Esophagus (tissue), 2 donors: ENCODE measurements around the gene PBXIP1. TPM values are rescaled to one million over a fixed set of nuclear protein-coding genes. Genes with fewer than 3 reads are reported as not detected.
"Not testable (repeated sequence)": the region's sequence is repeated elsewhere in the genome, so short reads cannot be mapped to it uniquely, and the experiment has no call there.

ENCODE experiments used
- H3K27ac ChIP-seq, 2 donors: one replicate each; pipeline ENCODE4 v1.5.1; 2013; ENCODE audit warnings: low read depth in 2 of 2, mild to moderate bottlenecking in 2 of 2, inconsistent platforms in 1 of 2, low read length in 1 of 2, moderate library complexity in 1 of 2
- H3K27me3 ChIP-seq, 2 donors: one replicate each; pipeline ENCODE4 v1.6.1; 2013; ENCODE audit warnings: low read length in 2 of 2, control low read depth in 1 of 2, mild to moderate bottlenecking in 1 of 2; ENCODE audit not compliant: insufficient read depth in 2 of 2, control insufficient read depth in 1 of 2
- H3K36me3 ChIP-seq, 2 donors: one replicate each; pipeline ENCODE4 v1.6.1; 2013; ENCODE audit warnings: low read length in 1 of 2; ENCODE audit not compliant: control insufficient read depth in 2 of 2, insufficient read depth in 2 of 2
- H3K4me1 ChIP-seq, 2 donors: one replicate each; pipeline ENCODE4 v1.6.1; 2013; ENCODE audit warnings: low read length in 1 of 2; ENCODE audit not compliant: control insufficient read depth in 2 of 2, insufficient read depth in 2 of 2
- H3K4me3 ChIP-seq, 2 donors: one replicate each; pipeline ENCODE4 v1.5.1; 2013; ENCODE audit warnings: low read length in 2 of 2, mild to moderate bottlenecking in 2 of 2, low read depth in 1 of 2, moderate library complexity in 1 of 2
- H3K9me3 ChIP-seq, 2 donors: one replicate each; pipeline ENCODE4 v1.6.1; 2013; ENCODE audit warnings: mild to moderate bottlenecking in 2 of 2, low read depth in 1 of 2, low read length in 1 of 2, moderate library complexity in 1 of 2; ENCODE audit not compliant: control insufficient read depth in 2 of 2, insufficient read depth in 1 of 2
- WGBS, 2 donors: extraction: QIAGEN DNeasy Blood & Tissue Kit; methylation state at CpG; one replicate each; pipeline ENCODE4 v1.1.7; 2013; 5-methylcytosine and 5-hydroxymethylcytosine counted together
- polyA plus RNA-seq, 2 donors: library from polyadenylated mRNA; stranded (reverse); fragments of 200-250 nt; gene quantifications; one replicate each; pipeline ENCODE4 v1.2.3, GENCODE V29; 2013
- donor health status: healthy with polysubstance abuse.
- donor health status: Bipolar disorder and iron deficiency.

The PBXIP1 gene
- polyA plus RNA-seq, 2 donors, result 18.3 to 25.7 TPM

GRCh38 chr1:154994591-154994990 is 38.7 kb upstream of the PBXIP1 start:
- H3K4me3 ChIP-seq, result no peak overlapping the region
- H3K36me3 ChIP-seq, result peaks cover 0 to 9% of the 10 kb centered on the region in 2 donors
- H3K27me3 ChIP-seq, result no peaks in the 10 kb centered on the region
- peak overlapping the region in 1 of 2 donors; percentile 27 for H3K27ac ChIP-seq
- 56 to 73% methylated on average over 3 of the region's 3 CpGs for WGBS, 2 donors
- H3K4me1 ChIP-seq, result peaks cover 0 to 8% of the 10 kb centered on the region in 2 donors
- H3K9me3 ChIP-seq, result no peaks in the 10 kb centered on the region

- peak overlapping the region in 1 of 2 donors; percentile 27 for H3K27ac ChIP-seq
- no peaks in the 10 kb centered on the region for H3K9me3 ChIP-seq
- WGBS, 2 donors, result 53 to 61% methylated on average over 1 of the region's 1 CpG
- H3K27me3 ChIP-seq, result no peaks in the 10 kb centered on the region
- H3K4me3 ChIP-seq, result no peak overlapping the region
- peaks cover under 1 to 12% of the 10 kb centered on the region in 2 donors for H3K36me3 ChIP-seq
- H3K4me1 ChIP-seq, result peaks cover 0 to 4% of the 10 kb centered on the region in 2 donors
Measured at GRCh38 chr1:154994269-154994587, 38.3 kb upstream of the PBXIP1 start.

- H3K4me1 ChIP-seq, result peaks cover 0 to 2% of the 10 kb centered on the region in 2 donors
- no peaks in the 10 kb centered on the region for H3K9me3 ChIP-seq
- no peaks in the 10 kb centered on the region for H3K27me3 ChIP-seq
- H3K4me3 ChIP-seq, result no peak within 1 kb of the TSS
- peak within 1 kb of the TSS in 1 of 2 donors; percentile 27 for H3K27ac ChIP-seq
- WGBS, 2 donors, result 76 to 79% methylated on average over 8 of the region's 8 CpGs
- peaks cover 6 to 15% of the 10 kb centered on the region in 2 donors for H3K36me3 ChIP-seq
Measured at GRCh38 chr1:154993572-154994268, 37.8 kb upstream of the PBXIP1 start, which contains the start of gene LENEP. Gene LENEP, plus strand, starts transcription at chr1:154993586. Its CDS starts 22 bp downstream, at chr1:154993608.

- peaks cover 2% of the 10 kb centered on the region in 2 donors for H3K4me1 ChIP-seq
- no peaks in the 10 kb centered on the region for H3K9me3 ChIP-seq
- no peaks in the 10 kb centered on the region for H3K27me3 ChIP-seq
- WGBS, 2 donors, result 82 to 84% methylated on average over 14 of the region's 14 CpGs
- peaks cover 8 to 23% of the 10 kb centered on the region in 2 donors for H3K36me3 ChIP-seq
- H3K4me3 ChIP-seq, result no peak overlapping the region
- H3K27ac ChIP-seq, result no peak overlapping the region
Measured at GRCh38 chr1:154992721-154993571, 37.0 kb upstream of the PBXIP1 start.

GRCh38 chr1:154990276-154990675 is 34.4 kb upstream of the PBXIP1 start:
- H3K27ac ChIP-seq, result no peak overlapping the region
- peaks cover 2% of the 10 kb centered on the region in 2 donors for H3K4me1 ChIP-seq
- no peaks in the 10 kb centered on the region for H3K27me3 ChIP-seq
- WGBS, 2 donors, result 91 to 92% methylated on average over 8 of the region's 8 CpGs
- no peaks in the 10 kb centered on the region for H3K9me3 ChIP-seq
- no peak overlapping the region for H3K4me3 ChIP-seq
- peaks cover 8 to 28% of the 10 kb centered on the region in 2 donors for H3K36me3 ChIP-seq

GRCh38 chr1:154989195-154989860 is 33.4 kb upstream of the PBXIP1 start:
- peaks cover 2% of the 10 kb centered on the region in 2 donors for H3K4me1 ChIP-seq
- no peak overlapping the region for H3K4me3 ChIP-seq
- WGBS, 2 donors, result 84 to 90% methylated on average over 3 of the region's 3 CpGs
- no peaks in the 10 kb centered on the region for H3K27me3 ChIP-seq
- H3K27ac ChIP-seq, result no peak overlapping the region
- H3K9me3 ChIP-seq, result no peaks in the 10 kb centered on the region
- H3K36me3 ChIP-seq, result peaks cover 8 to 28% of the 10 kb centered on the region in 2 donors

- H3K27me3 ChIP-seq, result no peaks in the 10 kb centered on the region
- peaks cover 2% of the 10 kb centered on the region in 2 donors for H3K4me1 ChIP-seq
- WGBS, 2 donors, result 84 to 86% methylated on average over 17 of the region's 17 CpGs
- H3K4me3 ChIP-seq, result no peak overlapping the region
- H3K36me3 ChIP-seq, result peaks cover 8 to 28% of the 10 kb centered on the region in 2 donors
- no peak overlapping the region for H3K27ac ChIP-seq
- no peaks in the 10 kb centered on the region for H3K9me3 ChIP-seq
Measured at GRCh38 chr1:154988058-154988954, 32.4 kb upstream of the PBXIP1 start.

- H3K4me1 ChIP-seq, result peaks cover 2% of the 10 kb centered on the region in 2 donors
- WGBS, 2 donors, result 70 to 71% methylated on average over 6 of the region's 6 CpGs
Measured at GRCh38 chr1:154987326-154987725, 31.4 kb upstream of the PBXIP1 start.

GRCh38 chr1:154986736-154987135 is 30.8 kb upstream of the PBXIP1 start:
- H3K27me3 ChIP-seq, H3K27ac ChIP-seq, H3K9me3 ChIP-seq, H3K4me3 ChIP-seq, H3K4me1 ChIP-seq: not testable (repeated sequence)
- 85 to 90% methylated on average over 4 of the region's 4 CpGs for WGBS, 2 donors
- H3K36me3 ChIP-seq, result peaks cover 8 to 28% of the 10 kb centered on the region in 2 donors

More at GRCh38 chr1:154987326-154987725, 31.4 kb upstream of the PBXIP1 start:
- H3K27ac ChIP-seq, result no peak overlapping the region
- H3K4me3 ChIP-seq, result no peak overlapping the region
- H3K9me3 ChIP-seq, result no peaks in the 10 kb centered on the region
- H3K27me3 ChIP-seq, result no peaks in the 10 kb centered on the region
- peaks cover 8 to 28% of the 10 kb centered on the region in 2 donors for H3K36me3 ChIP-seq
